ENCODE data around the gene IL1RAPL2.
A peak's percentile ranks its signal among the peaks of the same experiment; 100 is the strongest.
"Not testable (repeated sequence)": the region's sequence is repeated elsewhere in the genome, so short reads cannot be mapped to it uniquely, and the experiment has no call there.

IL1RAPL2 gene

DNA sequence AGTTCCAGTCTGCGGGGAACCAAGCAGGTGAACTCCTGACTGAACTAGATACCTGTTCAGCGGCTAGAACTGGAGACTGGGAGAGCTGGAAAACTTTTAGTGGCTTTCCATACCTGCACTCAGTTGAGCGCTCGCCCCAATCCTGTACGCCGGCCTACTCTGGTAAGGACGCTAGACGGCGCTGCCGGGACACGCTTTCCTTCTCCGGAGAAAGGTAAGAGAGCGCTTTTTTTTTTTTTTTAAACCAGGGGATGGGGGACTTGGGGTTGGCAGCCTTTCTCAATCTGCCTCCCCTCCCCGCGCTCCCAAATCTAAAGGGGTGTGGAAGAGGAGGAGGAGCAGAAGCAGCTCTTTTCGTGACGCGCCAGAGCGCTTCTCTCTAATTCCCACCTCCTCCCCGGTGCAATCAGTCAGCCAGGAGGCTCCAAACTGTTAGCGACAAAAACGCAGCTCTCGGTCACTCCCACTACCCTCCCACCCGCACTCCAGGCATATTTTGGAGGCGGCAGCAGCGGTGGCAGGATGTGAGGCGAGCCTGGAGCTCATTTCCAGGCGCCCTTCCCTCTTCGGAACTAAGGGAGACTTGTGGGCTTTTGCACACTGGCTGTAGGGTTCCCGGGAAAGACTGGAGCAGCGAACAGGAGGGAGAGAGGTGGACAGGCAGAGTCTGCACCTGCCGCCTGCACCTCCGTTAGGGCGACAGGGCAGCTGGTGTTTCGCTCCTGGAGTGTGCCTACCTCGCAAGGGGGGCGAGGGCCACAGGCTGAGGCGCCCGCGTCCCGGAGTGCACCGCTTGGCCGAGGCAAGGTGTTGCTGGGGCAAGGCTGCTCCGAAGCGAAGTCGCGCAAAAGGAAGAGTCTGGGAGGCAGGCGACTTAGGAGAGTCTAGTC is at the start of gene IL1RAPL2:
IL1RAPL2 (plus strand) TSS at position 409 of the 890 bp plus-strand sequence.
- peak; percentile 34 for DNase-seq (ENCODE audit: low read depth)

DNA sequence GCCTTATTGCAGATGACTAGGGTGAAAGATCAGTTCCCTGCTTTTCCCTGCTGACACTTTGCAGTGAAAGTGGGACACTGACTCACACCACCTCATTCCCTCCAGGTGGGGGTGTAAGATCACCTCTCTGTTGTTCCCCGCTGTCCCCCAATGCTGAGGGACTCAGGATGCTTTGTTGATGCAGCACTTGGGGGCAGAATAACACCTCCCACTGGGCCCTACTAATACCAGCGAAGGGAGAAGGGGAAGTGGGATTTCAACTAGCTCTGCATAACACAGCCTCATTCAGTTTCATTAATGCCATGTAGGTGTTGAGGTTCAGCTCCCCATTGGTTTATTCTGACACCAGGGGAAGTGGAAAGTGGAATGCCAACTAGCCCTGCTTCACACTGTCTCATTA is 43.6 kb upstream of the IL1RAPL2 start:
- no peak for DNase-seq (ENCODE audit: low read depth)

DNA sequence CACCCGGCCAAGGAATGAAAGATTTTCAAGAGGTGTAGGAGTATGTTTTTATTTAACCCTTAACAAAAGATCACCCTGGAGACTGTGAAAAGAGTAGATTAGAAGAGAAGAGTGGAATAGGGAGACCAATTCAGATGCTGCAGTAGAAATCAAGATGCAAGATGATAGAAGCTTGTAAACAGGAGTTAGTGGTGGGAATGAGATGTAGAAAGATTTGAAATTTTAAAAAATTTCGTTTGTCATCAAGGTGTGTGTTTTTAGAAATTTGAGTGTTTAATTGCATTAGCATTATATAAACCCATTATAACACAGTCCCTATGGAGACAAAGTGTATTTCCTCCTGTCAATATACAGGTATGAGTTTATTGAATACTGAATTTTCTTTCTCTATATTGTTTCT is 42.1 kb upstream of the IL1RAPL2 start:
- no peak for DNase-seq (ENCODE audit: low read depth)

DNA sequence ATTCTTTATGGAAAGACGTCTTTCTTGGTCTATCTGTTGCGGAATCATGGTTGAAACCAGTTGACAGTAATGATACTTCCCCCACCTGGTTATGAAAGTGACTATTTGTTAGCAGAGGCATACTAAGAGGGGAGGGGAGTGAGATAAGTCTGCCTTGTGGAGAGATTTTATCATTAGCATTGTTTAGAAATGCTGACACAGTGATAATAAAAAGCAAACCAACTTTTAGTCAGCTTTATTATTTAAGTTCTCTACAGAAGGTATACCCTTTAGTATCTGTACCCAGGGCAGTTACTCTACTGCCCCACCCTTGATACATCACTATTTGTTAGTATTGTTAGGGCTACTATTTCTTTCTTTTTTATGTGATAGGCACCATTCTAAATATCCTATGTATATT is 26.9 kb upstream of the IL1RAPL2 start:
- DNase-seq (ENCODE audit: low read depth): no peak

- not testable (repeated sequence) for DNase-seq (ENCODE audit: low read depth)
Observed at GRCh38 chrX:104542447-104542846, 23.6 kb upstream of the IL1RAPL2 start.

DNA sequence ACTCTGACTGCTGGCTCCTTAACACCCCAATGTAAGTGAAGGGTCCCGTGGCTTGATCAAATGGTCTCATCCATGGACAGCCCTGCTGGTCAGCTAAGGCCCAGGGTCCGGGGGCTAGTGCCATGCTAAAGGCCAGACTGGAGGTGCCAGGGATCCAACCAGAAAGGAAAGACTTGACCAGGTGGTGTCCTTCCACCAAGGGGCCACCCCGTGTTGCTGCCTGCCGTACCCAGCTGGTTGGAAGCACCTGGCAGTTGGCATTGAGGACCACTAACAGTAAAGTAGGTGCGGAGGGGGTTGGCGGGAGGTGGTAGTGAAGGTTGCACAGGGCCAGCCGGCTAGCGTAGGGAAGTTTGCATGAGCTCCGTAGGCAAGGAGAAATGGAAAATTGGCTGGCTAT is 1.7 kb upstream of the IL1RAPL2 start:
- no peak for DNase-seq (ENCODE audit: low read depth)

DNA sequence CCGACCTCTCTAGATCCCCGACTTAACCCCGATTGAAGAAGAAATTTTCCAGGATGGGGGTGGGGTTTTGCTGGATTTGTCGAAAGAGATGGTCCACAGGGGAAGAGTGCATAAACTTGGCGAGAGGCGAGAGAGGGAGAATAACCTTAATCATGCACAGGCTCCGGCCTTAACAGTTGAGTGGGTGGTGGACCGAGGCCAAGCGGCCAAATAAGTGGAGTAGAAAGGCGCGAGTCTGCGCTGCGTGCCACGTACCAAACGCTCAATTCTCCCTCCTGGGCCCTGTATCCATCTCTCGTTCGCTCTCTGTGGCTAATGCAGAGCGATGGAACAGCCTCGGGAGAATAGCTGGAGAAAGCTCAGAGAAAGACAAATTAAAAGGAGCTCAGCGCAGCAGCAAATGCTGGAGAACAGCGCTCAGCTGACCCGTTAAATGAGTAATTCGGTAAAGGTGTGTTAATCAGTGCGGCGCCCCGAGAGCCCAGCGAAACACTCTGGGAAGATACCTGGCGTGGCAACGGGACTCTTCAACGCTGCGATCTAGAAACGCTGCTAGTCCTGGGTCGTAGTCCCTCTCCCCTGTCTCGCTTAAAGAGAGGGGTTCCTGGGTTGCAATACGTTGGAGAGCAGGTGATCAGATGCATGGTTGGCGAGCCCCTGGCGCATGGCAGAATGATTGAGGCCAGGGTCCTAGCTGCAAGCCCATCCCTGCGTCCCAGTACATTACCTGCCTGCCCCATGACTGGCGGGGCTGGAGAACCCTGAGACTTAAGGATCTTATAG is 887 bp upstream of the IL1RAPL2 start:
- no peak for DNase-seq (ENCODE audit: low read depth)

- no peak for DNase-seq (ENCODE audit: low read depth)
Observed at GRCh38 chrX:104566681-104567501, 892 bp downstream of the IL1RAPL2 start.

GRCh38 chrX:104567506-104567905 is 1.5 kb downstream of the IL1RAPL2 start:
- no peak for DNase-seq (ENCODE audit: low read depth)

GRCh38 chrX:104568304-104568915 is 2.4 kb downstream of the IL1RAPL2 start:
- no peak for DNase-seq (ENCODE audit: low read depth)

DNA sequence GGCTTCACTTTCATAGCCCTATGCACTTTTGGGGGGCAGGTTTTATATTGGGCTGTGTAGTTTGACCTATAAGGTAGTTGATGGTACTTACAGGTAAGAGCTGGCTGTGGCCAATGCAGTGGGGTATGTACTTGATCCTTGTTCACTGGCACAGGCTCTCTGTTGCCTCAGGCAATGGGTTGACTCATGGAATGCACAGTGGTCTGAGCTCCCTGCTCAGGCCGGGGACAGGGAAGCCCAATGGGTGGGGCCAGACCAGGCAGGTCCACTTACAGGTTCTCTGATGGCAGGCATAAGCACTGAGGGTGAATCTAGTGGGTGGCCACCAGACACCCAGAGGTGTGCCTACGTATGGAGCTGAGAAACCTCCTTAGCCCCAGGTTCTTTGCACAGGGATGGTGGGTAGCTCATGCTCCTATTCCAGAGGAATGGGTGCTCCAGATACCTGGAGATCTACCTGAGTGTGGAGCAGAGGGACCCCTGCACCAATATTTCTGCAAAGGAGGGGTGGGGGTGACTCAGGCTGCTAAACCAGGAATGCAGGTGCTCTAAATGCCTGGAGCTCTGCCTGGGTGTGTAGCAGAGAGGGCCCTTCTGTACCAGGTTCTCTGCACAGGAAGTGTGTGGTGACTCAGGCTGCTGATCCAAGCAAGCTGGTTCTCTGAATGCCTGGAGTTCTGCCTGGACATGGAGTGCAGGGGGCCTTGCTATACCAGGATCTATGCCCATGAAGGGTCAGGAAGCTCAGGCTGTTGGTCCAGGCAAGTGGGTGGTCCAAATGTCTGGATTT is 52.3 kb downstream of the IL1RAPL2 start:
- no peak for DNase-seq (ENCODE audit: low read depth)

DNA sequence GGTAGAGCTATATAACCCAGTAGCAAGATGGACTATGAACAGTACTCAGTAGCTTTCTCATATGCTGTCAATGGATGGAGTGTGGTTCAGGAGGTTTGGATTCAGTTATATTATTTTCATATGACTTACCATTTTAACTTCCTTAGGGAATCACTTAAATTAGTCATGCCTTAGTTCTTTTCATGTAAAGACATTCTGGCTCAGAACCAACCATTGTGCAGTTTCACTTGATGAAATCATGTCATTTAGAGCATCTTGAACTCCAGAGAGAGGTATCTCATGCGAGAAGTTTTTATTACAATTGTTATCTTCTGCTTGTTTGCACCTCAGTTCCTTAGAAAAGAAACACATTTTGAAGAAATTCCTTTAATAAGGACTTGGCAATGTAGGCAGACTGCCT is 55.8 kb downstream of the IL1RAPL2 start:
- no peak for DNase-seq (ENCODE audit: low read depth)

GRCh38 chrX:104641176-104641575 is 75.2 kb downstream of the IL1RAPL2 start:
- no peak for DNase-seq (ENCODE audit: low read depth)

GRCh38 chrX:104647084-104647483 is 81.1 kb downstream of the IL1RAPL2 start:
- no peak for DNase-seq (ENCODE audit: low read depth)

GRCh38 chrX:104659005-104659744 is 93.2 kb downstream of the IL1RAPL2 start:
- DNase-seq (ENCODE audit: low read depth): no peak

DNA sequence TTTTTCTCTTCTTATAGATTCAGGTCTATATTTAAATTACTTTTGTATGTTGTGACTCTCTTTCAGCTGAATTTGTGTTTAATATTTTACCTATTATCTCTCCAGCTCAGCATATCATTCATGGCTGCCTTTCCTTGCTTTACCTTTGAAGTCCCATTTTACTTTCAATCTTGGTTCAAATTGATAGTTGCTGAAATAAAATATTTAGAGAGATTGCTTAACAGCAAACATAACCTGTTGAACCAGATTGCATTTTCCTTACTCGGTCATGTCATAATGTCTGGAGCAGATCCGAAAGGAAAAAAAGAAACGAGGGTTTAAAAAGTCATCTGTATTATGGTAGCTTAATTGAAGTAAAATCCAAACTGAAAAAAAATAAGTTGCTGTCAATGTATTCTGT is 94.1 kb downstream of the IL1RAPL2 start:
- DNase-seq (ENCODE audit: low read depth): no peak

DNA sequence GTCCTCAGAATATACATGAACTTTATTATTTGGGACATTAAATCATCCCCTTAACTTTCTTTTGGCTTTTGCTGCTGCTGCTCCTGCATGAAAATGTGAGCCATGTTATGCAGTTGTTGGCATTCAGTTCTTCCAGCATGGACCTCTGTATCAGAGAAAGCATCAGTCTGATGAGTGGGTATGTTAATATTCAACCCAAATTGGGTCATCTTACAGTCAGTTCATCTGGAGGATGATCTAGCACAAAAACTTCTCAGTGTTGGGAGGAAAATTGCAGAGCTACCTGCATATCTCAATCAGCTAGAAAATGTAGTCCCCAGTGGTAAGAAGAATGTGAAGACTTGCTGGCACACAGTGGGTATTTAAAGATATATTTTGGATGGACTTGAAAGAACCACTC is 96.7 kb downstream of the IL1RAPL2 start:
- no peak for DNase-seq (ENCODE audit: low read depth)

DNA sequence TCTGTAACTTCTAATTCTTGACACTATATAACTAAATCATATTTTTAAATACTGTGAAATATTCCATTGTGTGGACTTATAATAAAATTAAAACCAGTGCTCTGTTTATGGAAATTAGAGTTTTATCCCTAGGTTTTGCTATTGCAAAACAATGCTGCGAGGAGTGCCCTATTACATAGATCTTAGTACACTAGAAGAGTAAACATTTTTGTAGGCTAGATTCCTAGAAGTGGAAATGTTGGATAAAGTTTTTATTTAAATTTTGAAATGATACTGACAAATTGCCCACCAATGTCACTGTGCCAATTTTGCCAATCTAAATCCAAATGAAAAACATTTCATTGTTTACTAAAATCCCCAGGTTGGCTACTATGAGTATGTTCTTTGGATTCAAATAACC is 99.7 kb downstream of the IL1RAPL2 start:
- no peak for DNase-seq (ENCODE audit: low read depth)

GRCh38 chrX:104668550-104668949 is 102.6 kb downstream of the IL1RAPL2 start:
- DNase-seq (ENCODE audit: low read depth): peak; percentile 1

GRCh38 chrX:104669063-104669462 is 103.1 kb downstream of the IL1RAPL2 start:
- DNase-seq (ENCODE audit: low read depth): no peak
